Breast epithelium (tissue), 4 donors: ENCODE measurements around the gene HAGHL. TPM values are rescaled to one million over a fixed set of nuclear protein-coding genes. Genes with fewer than 3 reads are reported as not detected.

Source experiments
- DNase-seq, 2 donors: peaks; one replicate each; pipeline ENCODE4 v3.0.0-alpha.2; 2019; ENCODE audit warnings: low spot score in 2 of 2
- H3K27ac ChIP-seq, 2 donors: fragments of 200-600 bp; sonication (generic) in 1 of 2; one replicate each; pipeline ENCODE4 v1.5.1; 2016 to 2019; ENCODE audit warnings: mild to moderate bottlenecking in 1 of 2
- H3K27me3 ChIP-seq, 2 donors: fragments of 200-600 bp; sonication (generic) in 1 of 2; one replicate each; pipeline versions ENCODE4 v1.5.1 to v1.6.0; 2017 to 2019; ENCODE audit warnings: control low read depth in 1 of 2, mild to moderate bottlenecking in 1 of 2
- H3K36me3 ChIP-seq: fragments of 200-600 bp; one replicate; pipeline ENCODE4 v1.5.1; 2019
- H3K4me1 ChIP-seq, 2 donors: fragments of 200-600 bp; sonication (generic); one replicate each; pipeline ENCODE4 v1.5.1; 2016 to 2019; ENCODE audit warnings: control low read depth in 1 of 2
- H3K4me3 ChIP-seq, 3 donors: fragments of 200-600 bp; sonication (generic); 1 replicate in 2 of 3; 2 replicates in 1 of 3; pipeline ENCODE4 v1.5.1; 2016 to 2019; ENCODE audit warnings: mild to moderate bottlenecking in 3 of 3, moderate library complexity in 2 of 3
- H3K9me3 ChIP-seq, 2 donors: fragments of 200-600 bp; sonication (generic) in 1 of 2; one replicate each; pipeline ENCODE4 v1.5.1; 2016 to 2019; ENCODE audit warnings: control low read depth in 1 of 2
- CTCF ChIP-seq, 3 donors: fragments of 450-650 bp; IDR thresholded peaks; one replicate each; pipeline ENCODE4 v1.5.1; 2016 to 2017; ENCODE audit warnings: antibody characterized with exemption in 3 of 3, mild to moderate bottlenecking in 3 of 3, moderate library complexity in 3 of 3
- POLR2A ChIP-seq: fragments of 450-650 bp; IDR thresholded peaks from one replicate; pipeline ENCODE4 v1.6.1; 2016; ENCODE audit warnings: antibody characterized with exemption, mild to moderate bottlenecking, moderate library complexity
- POLR2AphosphoS5 ChIP-seq, 3 donors: sonication (generic); formaldehyde crosslinking; IDR thresholded peaks; one replicate each; pipeline ENCODE4 v1.6.1; 2017; ENCODE audit warnings: antibody characterized with exemption in 3 of 3
- intact Hi-C: fragments of 100-400 bp; cut with DNase I; formaldehyde crosslinking; loops from one replicate; pipeline ENCODE4 v1.15.1; 2023; ENCODE audit warnings: low total_unique reads
- total RNA-seq, 3 donors: library from RNA; depleted of rRNA; stranded (reverse); fragments of >200 nt; gene quantifications; one replicate each; pipeline ENCODE4 v1.1.0, GENCODE V29; 2016

The HAGHL gene
- total RNA-seq, 3 donors from 2014 or later: 4.3 to 7.5 (median 5.1) TPM

GRCh38 chr16:776824-777223, 49.9 kb downstream of the HAGHL start:
- intact Hi-C loops: no loop called here
- peaks cover 6 to 48% of the 10 kb centered on the region in 2 donors for H3K27me3 ChIP-seq

DNA sequence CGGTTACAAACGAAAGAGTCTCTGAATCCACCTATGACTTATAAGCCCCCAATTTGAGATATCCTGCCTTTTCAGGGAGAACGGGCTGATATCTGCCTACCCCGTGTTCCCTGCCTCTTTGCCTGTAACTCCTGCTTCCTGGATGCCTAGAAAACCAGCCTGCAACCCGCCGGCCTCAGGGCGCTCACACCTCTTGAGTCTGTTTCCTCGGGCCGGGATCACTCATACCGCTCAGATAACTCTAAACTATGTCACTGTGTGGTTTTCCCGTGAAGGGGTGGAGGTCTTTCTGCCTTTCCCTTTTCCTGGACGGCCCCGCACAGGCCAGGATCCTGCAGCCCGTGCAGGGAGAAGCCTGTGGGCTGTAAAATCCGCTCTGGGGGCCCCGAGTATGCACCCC, 50.9 kb downstream of the HAGHL start:
- no peak overlapping the region for H3K27ac ChIP-seq
- no peaks in the 10 kb centered on the region for H3K9me3 ChIP-seq
- no peak overlapping the region for H3K4me3 ChIP-seq
- TF ChIP-seq POLR2A: no peak
- TF ChIP-seq CTCF (IDR thresholded peaks at IDR 0.05): no peak
- TF ChIP-seq POLR2AphosphoS5 (IDR thresholded peaks at IDR 0.05): no peak
- H3K27me3 ChIP-seq: peaks cover 10 to 58% of the 10 kb centered on the region in 2 donors
- intact Hi-C loops: no loop called here
- no peaks in the 10 kb centered on the region for H3K4me1 ChIP-seq
- no peak for DNase-seq
- H3K36me3 ChIP-seq: no peaks in the 10 kb centered on the region

More at GRCh38 chr16:776824-777223, 49.9 kb downstream of the HAGHL start:
- no peak overlapping the region for H3K27ac ChIP-seq
- H3K36me3 ChIP-seq: no peaks in the 10 kb centered on the region
- no peak overlapping the region for H3K4me3 ChIP-seq
- no peaks in the 10 kb centered on the region for H3K9me3 ChIP-seq
- H3K4me1 ChIP-seq: no peaks in the 10 kb centered on the region
- DNase-seq: no peak
- TF ChIP-seq POLR2A (no peak), POLR2AphosphoS5 (IDR thresholded peaks at IDR 0.05) (no peak), CTCF (IDR thresholded peaks at IDR 0.05) (no peak)

- intact Hi-C loops: no loop called here
- H3K27me3 ChIP-seq: peaks cover 10 to 64% of the 10 kb centered on the region in 2 donors
- TF ChIP-seq CTCF (IDR thresholded peaks at IDR 0.05) (no peak), POLR2A (no peak), POLR2AphosphoS5 (IDR thresholded peaks at IDR 0.05) (no peak)
Measured at GRCh38 chr16:778447-778846, 51.5 kb downstream of the HAGHL start.

DNA sequence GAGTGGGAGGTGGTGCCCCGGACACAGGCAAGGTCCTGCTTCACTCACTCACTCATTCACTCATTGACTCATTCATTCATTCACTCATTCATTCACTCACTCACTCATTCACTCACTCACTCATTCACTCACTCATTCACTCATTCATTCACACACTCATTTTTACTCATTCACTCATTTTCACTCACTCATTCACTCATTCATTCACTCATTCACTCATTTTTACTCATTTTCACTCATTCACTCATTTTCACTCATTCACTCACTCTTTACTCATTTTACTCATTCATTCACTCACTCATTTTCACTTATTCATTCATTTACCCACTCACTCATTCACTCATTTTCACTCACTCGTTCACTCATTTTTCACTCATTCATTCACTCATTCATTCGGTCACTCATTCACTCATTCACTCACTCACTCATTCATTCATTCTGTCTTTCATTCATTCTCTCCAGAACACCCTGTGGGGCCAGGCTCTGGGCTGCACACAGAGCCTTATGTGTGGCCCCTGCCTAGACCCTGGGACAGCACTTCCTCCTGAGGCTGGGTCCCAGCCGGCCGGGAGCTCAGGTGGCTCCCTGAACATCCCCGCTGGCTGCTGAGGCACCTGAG, 52.1 kb downstream of the HAGHL start:
- Histone ChIP-seq H3K4me3 (no peak overlapping the region), H3K36me3 (no peaks in the 10 kb centered on the region), H3K9me3 (no peaks in the 10 kb centered on the region), H3K27ac (no peak overlapping the region), H3K27me3 (peaks cover 10 to 62% of the 10 kb centered on the region in 2 donors), H3K4me1 (no peaks in the 10 kb centered on the region)
- DNase-seq: no peak
- TF ChIP-seq POLR2AphosphoS5 (IDR thresholded peaks at IDR 0.05): no peak
- TF ChIP-seq POLR2A: no peak
- no peak for TF ChIP-seq CTCF (IDR thresholded peaks at IDR 0.05)
- intact Hi-C loops: no loop called here

More at GRCh38 chr16:778447-778846, 51.5 kb downstream of the HAGHL start:
- Histone ChIP-seq H3K36me3 (no peaks in the 10 kb centered on the region), H3K4me1 (no peaks in the 10 kb centered on the region), H3K27ac (no peak overlapping the region), H3K9me3 (no peaks in the 10 kb centered on the region), H3K4me3 (no peak overlapping the region)
- DNase-seq: no peak

Other genes with a start within 250 kb of the HAGHL start
- gene CAPN15, start 199.4 kb upstream of the HAGHL start, total RNA-seq: 10 to 100 TPM; 15.4 to 27.2 (median 15.5) TPM
- not detected for gene PRR35, start 166.7 kb upstream of the HAGHL start, total RNA-seq
- 1 to 10 TPM in 1 of 3 donors, under 1 TPM in 2; 0.32 to 1.9 (median 0.66) TPM for gene NHLRC4, start 160.1 kb upstream of the HAGHL start, total RNA-seq
- 10 to 100 TPM; 22.2 to 36.1 (median 31.9) TPM for gene PIGQ, start 157.1 kb upstream of the HAGHL start, total RNA-seq
- 10 to 100 TPM; 17.6 to 29.1 (median 20.6) TPM for gene RAB40C, start 137.0 kb upstream of the HAGHL start, total RNA-seq
- gene WFIKKN1, start 96.1 kb upstream of the HAGHL start, total RNA-seq: under 1 TPM in 2 of 3 donors, not detected in 1; 0.66 to 0.73 TPM
- gene METTL26, start 90.8 kb upstream of the HAGHL start, total RNA-seq: 100 to 1,000 TPM; 108 to 136 (median 130) TPM
- 10 to 100 TPM; 26.8 to 39.7 (median 34.9) TPM for gene MCRIP2, start 85.3 kb upstream of the HAGHL start, total RNA-seq
- 10 to 100 TPM in 2 of 3 donors, 1 to 10 TPM in 1; 9.6 to 26.9 (median 22.7) TPM for gene WDR90, start 77.7 kb upstream of the HAGHL start, total RNA-seq
- gene RHOT2, start 59.0 kb upstream of the HAGHL start, total RNA-seq: 10 to 100 TPM; 39.4 to 90.8 (median 66.9) TPM
- 1 to 10 TPM in 2 of 3 donors, under 1 TPM in 1; 0.48 to 2.3 (median 1.0) TPM for gene RHBDL1, start 51.4 kb upstream of the HAGHL start, total RNA-seq
- 100 to 1,000 TPM; 127 to 184 (median 175) TPM for gene STUB1, start 46.7 kb upstream of the HAGHL start, total RNA-seq
- gene JMJD8, start 42.8 kb upstream of the HAGHL start, total RNA-seq: 10 to 100 TPM; 67.2 to 83.4 (median 67.5) TPM
- 1 to 10 TPM; 7.2 to 9.2 (median 8.8) TPM for gene WDR24, start 36.7 kb upstream of the HAGHL start, total RNA-seq
- gene FBXL16, start 21.3 kb upstream of the HAGHL start, total RNA-seq: 1 to 10 TPM in 2 of 3 donors, not detected in 1; 2.6 to 4.2 TPM
- gene METRN, start 12.0 kb upstream of the HAGHL start, total RNA-seq: 10 to 100 TPM; 23.6 to 30.2 (median 24.3) TPM
- gene ANTKMT, start 6.0 kb upstream of the HAGHL start, total RNA-seq: 10 to 100 TPM; 29.9 to 35.7 (median 30.4) TPM
- gene CCDC78, start 663 bp upstream of the HAGHL start, total RNA-seq: 1 to 10 TPM in 2 of 3 donors, under 1 TPM in 1; 0.48 to 2.9 (median 2.6) TPM
- 10 to 100 TPM; 23.0 to 43.2 (median 41.6) TPM for gene CIAO3, start 13.9 kb downstream of the HAGHL start, total RNA-seq
- gene MSLN, start 33.6 kb downstream of the HAGHL start, total RNA-seq: 10 to 100 TPM in 1 of 3 donors, not detected in 2; 49.2 TPM
- gene RPUSD1, start 61.3 kb downstream of the HAGHL start, total RNA-seq: 10 to 100 TPM; 13.1 to 18.4 (median 16.1) TPM
- 10 to 100 TPM; 12.6 to 15.5 (median 13.1) TPM for gene CHTF18, start 61.5 kb downstream of the HAGHL start, total RNA-seq
- not detected for gene GNG13, start 73.6 kb downstream of the HAGHL start, total RNA-seq
- gene LMF1, start 243.9 kb downstream of the HAGHL start, total RNA-seq: 10 to 100 TPM; 14.1 to 26.4 (median 21.4) TPM